ENCODE results near the gene FREM1.

- TF ChIP-seq CTCF (IDR thresholded peaks at IDR 0.05) (no peak), POLR2A (IDR thresholded peaks at IDR 0.05) (no peak)
Measured at GRCh38 chr9:14722391-14723035, 187.7 kb downstream of the FREM1 start, which contains the start of gene CER1.

All from thyroid gland (tissue), 4 donors.